Stimulated activated CD8-positive, alpha-beta memory T cell treated with anti-CD3 and anti-CD28 coated beads, Interleukin-15, amount 100 ng/mL, for 24 hours (primary cell): ENCODE measurements around the gene RNF213.
"Not testable (repeated sequence)": the region's sequence is repeated elsewhere in the genome, so short reads cannot be mapped to it uniquely, and the experiment has no call there.

Experiments used
- DNase-seq: peaks from one replicate; pipeline ENCODE4 v3.0.0-alpha.2; 2020; ENCODE audit warnings: low read depth

RNF213 gene

GRCh38 chr17:80394629-80395216 is 134.1 kb downstream of the RNF213 start:
- DNase-seq: no peak

- DNase-seq: no peak
Measured at GRCh38 chr17:80395402-80396151, 134.9 kb downstream of the RNF213 start.

GRCh38 chr17:80396157-80397033 is 135.7 kb downstream of the RNF213 start:
- no peak for DNase-seq

- no peak for DNase-seq
Measured at GRCh38 chr17:80397034-80397387, 136.4 kb downstream of the RNF213 start.

- DNase-seq: no peak
Measured at GRCh38 chr17:80397686-80398085, 137.0 kb downstream of the RNF213 start.

GRCh38 chr17:80401086-80401485 is 140.4 kb downstream of the RNF213 start:
- DNase-seq: not testable (repeated sequence)

GRCh38 chr17:80402102-80402501 is 141.4 kb downstream of the RNF213 start:
- DNase-seq: not testable (repeated sequence)

- DNase-seq: no peak
Measured at GRCh38 chr17:80402959-80403358, 142.3 kb downstream of the RNF213 start.

GRCh38 chr17:80406146-80406545 is 145.5 kb downstream of the RNF213 start:
- no peak for DNase-seq

- DNase-seq: not testable (repeated sequence)
Measured at GRCh38 chr17:80407917-80408316, 147.3 kb downstream of the RNF213 start.

- no peak for DNase-seq
Measured at GRCh38 chr17:80408872-80409271, 148.2 kb downstream of the RNF213 start.

- no peak for DNase-seq
Measured at GRCh38 chr17:80409626-80410025, 149.0 kb downstream of the RNF213 start.

GRCh38 chr17:80410441-80411087 is 149.9 kb downstream of the RNF213 start:
- DNase-seq: not testable (repeated sequence)

- no peak for DNase-seq
Measured at GRCh38 chr17:80413771-80414507, 153.3 kb downstream of the RNF213 start.

- no peak for DNase-seq
Measured at GRCh38 chr17:80414508-80414802, 153.8 kb downstream of the RNF213 start.

- DNase-seq: peak; percentile 82
Measured at GRCh38 chr17:80414803-80415625, 154.4 kb downstream of the RNF213 start, which contains the start of gene ENDOV. Gene ENDOV (plus strand): TSS chr17:80415167. CDS start chr17:80415195, 28 bp downstream.

GRCh38 chr17:80415626-80416137 is 155.0 kb downstream of the RNF213 start:
- DNase-seq: no peak

GRCh38 chr17:80416260-80416939 is 155.7 kb downstream of the RNF213 start:
- DNase-seq: no peak

GRCh38 chr17:80416940-80417293 is 156.3 kb downstream of the RNF213 start:
- DNase-seq: no peak

- no peak for DNase-seq
Measured at GRCh38 chr17:80418589-80418988, 157.9 kb downstream of the RNF213 start.
